Stimulated activated CD8-positive, alpha-beta memory T cell treated with anti-CD3 and anti-CD28 coated beads, Interleukin-12 subunit alpha, Interleukin-12 subunit beta, amount 100 ng/mL, for 24 hours (primary cell): Measurements from ENCODE around the gene SEM1.
A peak's percentile ranks its signal among the peaks of the same experiment; 100 is the strongest.
"Not testable (repeated sequence)": the region's sequence is repeated elsewhere in the genome, so short reads cannot be mapped to it uniquely, and the experiment has no call there.

Experiments used
- DNase-seq: peaks from one replicate; pipeline ENCODE4 v3.0.0-alpha.2; 2020; ENCODE audit errors: extremely low read depth

SEM1 gene

DNA sequence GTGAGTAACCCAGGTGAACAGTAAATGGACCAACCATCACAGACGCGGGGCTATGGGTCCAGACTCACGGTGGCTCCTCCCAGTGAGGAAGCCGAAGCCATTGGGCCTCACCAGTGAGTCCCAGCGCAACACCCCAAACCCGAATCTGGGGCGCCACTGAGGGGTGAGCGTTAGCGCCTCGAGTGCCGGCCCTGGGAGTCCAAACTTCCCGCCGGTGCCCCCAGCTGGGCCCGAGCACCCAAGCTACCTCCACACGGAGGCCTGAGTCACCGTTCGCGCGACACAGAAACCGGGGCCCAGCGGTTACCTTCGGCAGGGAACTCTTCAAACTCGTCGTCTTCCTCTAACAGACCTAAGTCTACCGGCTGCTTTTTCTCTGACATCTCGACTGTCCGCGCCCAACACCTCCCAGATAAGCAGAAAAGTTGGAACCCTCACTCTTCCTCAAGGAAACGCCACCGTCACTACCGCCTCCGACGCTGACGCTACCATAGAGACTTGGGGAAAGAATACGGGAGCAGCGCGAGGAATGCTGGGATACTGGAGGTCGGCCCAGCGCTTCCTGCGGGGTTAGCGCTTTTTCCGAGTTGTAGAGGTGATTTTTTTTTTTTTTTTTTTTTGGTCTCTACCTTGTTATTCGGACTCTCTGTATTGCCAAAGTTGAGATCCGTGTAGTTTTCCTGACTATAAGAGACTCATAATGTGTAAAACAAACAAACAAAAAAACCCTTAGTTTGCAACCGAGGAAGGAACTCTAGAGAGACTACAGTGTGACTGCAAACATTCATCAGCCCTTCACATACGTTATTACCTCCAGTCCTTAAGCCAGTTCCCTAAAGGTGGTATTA lies at the start of gene SEM1:
Gene SEM1, minus strand, starts transcription at position 466 of the 848 bp plus-strand sequence. Its CDS starts 83 bp downstream, at position 383.
- peak; percentile 43 for DNase-seq

DNA sequence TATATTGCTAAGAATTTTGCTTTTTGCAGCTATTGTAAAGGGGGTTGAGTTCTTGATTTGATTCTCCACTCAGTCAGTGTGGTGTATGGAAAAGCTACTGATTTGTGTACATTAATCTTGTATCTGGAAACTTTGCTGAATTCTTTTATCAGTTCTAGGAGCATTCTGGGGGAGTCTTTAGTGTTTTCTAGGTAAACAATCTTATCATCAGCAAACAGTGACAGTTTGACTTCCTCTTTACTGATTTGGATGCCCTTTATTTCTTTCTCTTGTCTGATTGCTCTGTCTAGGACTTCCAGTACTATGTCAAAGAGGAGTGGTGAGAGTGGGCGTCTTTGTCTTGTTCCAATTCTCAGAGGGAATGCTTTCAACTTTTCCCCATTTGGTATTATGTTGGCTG lies 48.2 kb upstream of the SEM1 start:
- DNase-seq = not testable (repeated sequence)

DNA sequence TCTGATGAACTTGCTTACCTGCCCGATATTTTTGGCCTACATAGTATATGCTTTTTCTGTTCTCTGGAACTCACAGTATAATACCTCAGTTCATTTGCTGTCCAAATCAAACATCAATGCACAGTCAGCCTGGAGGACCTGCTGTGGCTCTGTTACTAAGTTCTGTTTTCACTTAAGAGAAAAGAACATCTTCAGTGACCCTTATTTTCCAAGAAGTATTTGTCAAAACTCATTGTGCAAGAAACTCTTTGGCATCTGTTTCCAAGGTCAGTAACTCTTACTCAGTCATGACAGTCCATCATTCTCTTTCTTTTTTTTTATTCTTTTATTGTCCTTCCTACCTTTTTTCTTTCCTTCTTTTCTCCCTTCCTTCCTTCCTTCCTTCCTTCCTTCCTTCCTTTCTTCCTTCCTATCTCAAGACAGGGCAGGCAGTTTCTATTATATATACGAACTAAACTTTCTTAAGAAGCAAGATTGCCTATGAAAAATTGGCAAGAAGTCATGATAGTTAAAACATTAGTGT lies 37.8 kb upstream of the SEM1 start:
- no peak for DNase-seq

DNA sequence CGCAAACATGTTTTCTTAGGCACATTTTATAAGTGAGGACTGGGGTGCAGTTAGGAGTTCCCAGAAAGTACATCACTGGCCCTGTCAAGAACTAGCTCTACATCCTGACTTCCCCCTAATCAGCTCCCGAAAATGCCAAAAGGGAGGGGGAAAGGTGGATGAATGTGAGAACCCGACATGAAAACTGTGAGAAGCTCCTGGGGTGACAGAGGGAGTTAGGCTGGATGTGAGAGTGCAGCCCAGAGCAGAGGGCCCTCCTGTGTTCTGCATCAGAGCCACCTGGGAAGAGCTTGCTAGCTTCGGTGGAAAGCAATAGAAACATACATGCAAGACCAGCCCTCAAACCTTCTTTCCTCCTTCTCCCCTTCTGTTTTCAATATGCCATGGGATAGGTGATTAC lies 30.5 kb upstream of the SEM1 start:
- DNase-seq = no peak

DNA sequence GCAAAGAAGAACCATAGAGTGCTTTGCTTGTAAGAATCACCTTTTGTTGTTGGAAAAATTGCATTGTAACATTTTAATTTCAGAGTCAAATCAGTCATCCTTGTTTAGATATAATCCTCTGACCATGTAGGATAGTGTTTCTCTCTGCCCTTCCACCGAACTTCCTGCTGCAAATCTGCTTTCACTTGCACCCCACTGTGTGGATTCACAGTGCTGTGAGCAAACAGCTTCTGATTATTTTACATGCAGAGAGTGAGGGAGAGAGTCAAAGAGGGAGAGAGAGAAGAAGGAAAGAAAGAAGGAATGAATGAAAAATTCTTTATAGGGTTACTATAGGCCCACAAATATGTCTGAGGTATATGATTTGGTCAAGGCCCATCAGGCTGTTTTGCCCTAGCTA lies 30.0 kb upstream of the SEM1 start:
- DNase-seq = no peak

DNA sequence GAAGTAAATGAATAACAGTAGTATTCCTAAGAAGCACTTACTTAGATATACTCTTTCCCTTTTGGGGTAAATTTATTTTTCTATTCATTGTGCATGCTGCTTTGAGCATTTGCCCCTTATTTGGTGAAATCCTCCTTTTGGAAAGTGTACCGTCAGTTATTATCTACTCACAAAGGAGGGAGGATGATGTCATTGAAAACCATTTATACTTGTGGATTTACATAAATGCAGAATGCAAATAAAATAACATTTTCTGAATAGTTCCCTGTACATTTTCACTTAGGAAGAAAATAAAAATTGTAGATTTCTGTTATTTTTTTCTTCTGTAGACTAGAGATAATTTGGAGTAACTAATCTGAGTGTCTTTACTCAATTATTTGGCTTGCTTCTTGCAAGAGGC lies 29.5 kb upstream of the SEM1 start:
- no peak for DNase-seq

DNA sequence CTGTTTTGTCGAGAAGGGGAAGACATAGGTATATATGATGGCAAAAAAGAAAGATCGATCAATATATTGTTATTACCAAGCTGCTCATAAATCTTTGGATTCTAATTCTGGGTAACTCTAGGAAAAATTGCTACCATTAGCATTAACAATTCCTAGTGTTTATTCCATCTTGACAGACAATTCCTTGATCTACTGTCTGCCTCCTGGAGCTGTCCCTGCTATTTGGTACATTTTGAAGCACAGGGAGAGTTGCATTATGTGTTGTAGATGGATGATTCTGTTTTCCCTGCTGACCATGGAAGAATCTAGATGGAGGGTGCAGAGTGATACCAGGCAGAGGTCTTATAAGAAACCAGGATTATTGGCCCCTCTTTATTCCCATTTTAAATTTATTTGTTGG lies 29.1 kb upstream of the SEM1 start:
- no peak for DNase-seq

DNA sequence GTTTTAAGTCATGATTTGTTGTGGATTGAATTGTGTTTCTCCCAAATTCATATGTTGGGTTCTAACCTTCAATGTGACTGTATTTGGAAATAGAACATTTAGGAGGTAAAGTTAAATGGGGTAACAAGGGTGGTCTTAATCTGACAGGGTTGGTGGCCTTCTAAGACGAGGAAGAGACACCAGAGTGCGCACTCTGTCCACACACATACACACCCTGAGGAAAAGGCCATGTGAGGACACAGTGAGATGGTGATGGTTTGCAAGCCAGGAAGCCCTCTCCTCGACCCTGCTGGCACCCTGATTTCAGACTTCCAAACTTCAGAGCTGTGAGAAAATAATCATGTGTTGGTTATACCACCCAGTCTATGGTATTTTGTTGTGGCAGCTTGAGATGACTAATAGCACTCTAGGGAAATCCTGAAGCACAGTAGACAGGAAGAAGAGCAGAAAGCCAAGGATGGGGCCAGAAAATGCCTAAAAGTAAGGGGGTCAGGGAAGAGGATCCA lies 28.0 kb upstream of the SEM1 start:
- DNase-seq = no peak

DNA sequence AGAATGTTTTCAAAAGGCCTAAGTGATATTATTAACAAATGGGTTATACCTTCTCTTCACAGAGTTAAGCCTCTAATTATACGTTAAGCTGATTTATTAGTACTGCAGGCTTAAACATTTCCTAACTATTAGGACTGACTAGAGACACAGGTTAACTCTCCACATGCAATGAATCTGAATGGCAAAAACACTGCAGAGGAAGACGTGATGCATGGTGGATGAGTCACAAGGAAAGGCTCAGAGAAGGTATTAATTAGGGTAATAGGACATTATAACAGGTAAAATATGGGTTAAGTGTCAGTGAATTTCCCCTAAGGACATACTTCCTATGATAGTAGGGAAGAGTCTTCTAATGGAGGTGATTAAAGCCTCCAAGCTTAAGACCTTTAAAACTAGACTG lies 24.7 kb upstream of the SEM1 start:
- DNase-seq = no peak

DNA sequence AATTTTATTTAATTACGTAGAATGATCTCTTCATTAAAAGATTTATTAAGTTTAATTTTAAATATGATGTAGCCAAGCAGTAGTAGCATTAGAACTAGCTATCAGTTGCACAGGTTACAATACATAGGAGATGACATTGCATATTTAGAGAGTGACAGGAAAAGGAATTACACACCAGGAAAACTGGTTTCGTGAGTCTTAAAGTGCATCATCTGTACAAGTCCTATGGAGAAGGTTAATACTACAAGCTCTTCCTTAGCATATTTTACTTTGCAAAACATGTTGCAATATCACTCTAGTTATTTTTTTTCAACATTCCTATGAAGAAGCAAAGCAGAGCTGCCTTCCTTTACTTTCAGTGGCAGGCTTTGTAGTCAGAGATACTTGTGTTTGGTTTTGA lies 20.2 kb upstream of the SEM1 start:
- no peak for DNase-seq

DNA sequence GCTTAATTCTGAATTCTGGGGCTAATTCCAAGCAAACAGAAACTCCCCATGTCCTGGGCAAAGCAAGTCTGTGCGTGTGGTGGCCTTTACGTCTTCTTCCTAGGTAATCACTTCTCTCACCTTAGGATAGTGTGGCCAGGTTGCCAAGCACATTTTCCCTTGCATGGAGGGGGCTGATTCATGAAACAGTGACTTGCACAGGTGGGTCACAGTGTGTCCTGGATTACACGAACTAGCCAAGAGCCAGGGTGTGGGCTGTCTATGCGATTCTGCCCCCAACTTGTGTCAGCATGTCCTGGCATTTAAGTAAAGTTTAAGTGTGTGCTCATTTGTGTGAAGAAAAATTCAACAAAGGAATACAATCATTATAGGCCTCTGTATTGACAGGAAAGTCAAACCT lies 18.5 kb upstream of the SEM1 start:
- DNase-seq = no peak

DNA sequence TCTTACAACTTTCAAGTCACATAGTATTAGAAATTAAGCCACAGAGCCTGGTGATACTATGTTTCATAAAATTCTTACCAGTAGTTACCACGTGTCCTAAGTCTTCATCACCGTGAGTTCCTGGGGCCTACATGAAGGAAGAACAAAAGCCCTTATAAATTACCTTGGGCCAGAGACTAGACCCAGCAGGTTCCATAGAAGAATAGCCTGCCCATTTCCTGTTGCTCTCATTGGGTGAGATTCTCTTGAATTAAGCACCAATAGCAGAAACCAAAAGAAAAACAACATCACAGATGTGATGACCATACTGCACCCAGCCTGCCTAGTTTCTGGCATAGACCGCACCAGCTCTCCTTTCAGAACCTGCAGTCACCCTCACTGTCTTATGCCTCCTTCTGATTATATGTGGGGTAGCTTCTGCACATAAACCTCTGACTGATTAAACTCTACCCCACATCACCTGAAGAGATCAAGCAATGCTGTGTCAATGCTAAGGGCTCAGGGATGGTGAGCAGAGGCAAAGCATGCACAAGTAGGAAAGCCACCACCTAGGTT lies 18.0 kb upstream of the SEM1 start:
- DNase-seq = no peak

DNA sequence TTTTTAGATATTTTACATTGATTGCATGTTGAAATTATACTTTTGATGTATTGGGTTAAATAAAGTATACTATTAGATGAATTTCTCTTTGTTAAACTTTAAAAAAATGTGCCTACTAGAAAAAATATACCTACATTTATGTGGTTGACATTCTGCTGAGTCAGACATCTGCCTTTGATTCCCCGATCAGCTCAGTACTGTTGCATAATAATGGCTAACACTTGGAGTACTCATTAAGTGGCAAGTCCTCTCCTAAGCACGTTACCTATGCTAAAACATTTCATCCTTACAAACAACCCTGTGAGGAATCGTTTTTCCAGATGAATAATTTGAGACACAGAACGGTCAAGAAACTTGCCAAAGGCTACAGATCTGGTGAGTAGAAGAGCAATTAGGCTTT lies 14.0 kb upstream of the SEM1 start:
- DNase-seq = no peak

DNA sequence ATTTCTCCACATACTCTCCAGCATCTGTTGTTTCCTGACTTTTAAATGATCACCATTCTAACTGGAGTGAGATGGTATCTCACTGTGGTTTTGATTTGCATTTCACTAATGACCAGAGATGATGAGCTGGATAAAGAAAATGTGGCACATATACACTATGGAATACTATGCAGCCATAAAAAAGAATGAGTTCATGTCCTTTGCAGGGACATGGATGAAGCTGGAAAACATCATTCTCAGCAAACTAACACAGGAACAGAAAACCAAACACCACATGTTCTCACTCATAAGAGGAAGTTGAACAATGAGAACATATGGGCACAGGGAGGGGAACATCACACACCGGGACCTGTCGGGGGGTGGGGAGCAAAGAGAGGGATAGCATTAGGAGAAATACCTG lies 13.3 kb upstream of the SEM1 start:
- DNase-seq = not testable (repeated sequence)

DNA sequence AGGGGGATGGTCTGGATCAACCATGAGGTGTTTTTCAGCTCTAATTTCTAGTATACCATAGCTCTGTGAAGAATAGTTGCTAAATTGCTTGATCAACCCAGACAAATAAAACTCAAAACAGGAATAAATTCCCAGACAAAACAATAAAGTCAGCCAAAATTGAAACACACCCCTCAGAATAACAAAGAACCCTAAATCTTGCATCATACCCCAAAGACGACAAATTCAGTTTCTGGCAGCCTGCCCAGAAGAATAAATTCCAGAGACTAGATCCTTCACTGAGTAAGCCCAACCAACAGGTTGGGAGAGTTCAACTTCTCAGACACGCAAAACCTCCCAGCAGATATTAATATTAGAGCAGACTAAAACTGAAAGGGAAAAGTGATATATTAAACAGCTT lies 11.2 kb upstream of the SEM1 start:
- no peak for DNase-seq

DNA sequence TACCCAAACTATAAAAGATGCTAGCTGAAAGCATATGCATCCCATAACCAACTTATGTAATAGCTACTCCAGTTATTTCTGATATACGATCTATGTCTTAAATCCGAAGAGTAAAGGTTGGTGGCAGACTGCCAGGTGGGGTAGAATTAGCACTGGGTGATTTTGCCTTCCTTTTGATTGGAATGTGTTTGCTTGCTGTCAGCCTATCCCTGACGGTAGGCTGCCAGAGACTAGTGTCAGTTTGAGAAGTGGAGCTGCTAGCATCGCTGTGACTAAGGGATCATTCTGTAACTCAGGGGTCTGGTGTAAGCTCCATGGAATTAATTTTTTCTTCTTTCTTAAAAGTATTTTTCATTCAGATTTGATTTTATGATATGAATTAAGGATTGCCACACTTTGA lies 9.5 kb upstream of the SEM1 start:
- DNase-seq = no peak

DNA sequence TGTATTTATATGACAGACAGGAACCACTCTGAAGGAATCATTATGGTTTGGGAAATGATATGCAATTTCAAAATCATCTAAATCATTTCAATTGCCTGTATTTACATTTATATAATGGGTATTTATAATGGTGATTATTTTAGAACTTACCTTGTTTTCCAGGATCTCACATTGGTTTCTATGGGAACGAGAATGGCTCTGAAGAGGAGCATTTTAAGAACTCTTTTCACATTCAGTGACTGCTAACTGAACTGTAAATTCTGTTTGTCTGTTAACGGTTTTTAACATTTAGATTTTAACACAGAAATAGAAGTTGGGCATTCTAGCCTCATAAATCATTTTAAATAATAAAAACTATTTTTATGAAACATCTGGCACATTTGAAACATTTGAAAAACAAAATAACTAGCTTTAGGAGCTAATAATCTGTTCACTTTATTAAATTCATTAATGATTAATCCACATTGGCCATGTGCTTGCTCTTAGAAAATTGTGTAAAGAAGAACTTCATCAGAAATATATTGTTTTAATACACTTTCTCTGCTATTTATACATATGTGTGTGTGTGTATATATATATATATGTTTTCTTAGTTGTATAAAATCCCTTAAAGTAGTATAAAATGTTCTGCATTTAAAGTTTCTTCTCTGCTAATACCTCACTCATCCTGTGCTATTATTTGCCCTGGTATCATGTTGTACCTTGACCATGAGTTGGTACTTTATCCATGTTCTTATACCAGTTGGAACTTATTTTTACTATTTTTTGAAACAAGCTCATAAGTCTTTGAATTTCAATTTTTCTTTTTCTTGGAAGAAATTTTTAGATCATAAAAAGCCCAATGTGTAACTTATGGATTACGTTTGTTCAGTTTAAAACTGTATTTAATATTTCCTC lies 8.7 kb upstream of the SEM1 start:
- DNase-seq = no peak

DNA sequence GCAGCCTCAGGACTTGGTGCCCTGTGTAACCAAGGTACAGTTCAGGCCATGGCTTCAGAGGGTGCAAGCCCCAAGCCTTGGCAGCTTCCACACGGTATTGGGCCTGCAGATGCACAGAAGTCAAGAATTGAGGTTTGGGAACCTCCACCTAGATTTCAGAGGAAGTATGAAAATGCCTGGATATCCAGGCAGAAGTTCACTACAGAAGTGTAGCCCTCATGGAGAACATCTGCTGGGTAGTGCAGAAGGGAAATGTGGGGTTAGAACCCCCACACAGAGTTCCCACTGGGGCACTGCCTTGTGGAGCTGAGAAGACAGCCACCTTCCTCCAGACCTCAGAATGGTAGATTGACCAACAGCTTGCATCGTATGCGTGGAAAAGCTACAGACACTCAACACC lies 3.4 kb upstream of the SEM1 start:
- no peak for DNase-seq

DNA sequence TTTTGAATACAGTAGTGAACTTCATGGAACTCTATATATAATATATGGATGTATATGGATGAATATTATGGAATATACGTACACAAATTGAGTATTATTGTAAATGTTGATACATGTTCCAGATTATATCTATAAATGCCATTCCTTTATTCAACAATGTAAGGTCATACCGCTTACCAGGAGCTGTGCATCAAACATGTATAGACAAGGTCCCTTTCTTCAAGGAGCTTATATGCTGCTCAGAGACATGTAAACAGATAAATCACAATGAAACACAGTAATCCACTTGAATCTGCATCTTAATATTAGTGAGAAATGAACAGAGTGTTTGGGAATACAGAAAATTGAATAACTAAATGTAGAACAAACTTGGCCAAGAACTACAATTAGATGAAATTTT lies 898 bp upstream of the SEM1 start:
- DNase-seq = no peak

DNA sequence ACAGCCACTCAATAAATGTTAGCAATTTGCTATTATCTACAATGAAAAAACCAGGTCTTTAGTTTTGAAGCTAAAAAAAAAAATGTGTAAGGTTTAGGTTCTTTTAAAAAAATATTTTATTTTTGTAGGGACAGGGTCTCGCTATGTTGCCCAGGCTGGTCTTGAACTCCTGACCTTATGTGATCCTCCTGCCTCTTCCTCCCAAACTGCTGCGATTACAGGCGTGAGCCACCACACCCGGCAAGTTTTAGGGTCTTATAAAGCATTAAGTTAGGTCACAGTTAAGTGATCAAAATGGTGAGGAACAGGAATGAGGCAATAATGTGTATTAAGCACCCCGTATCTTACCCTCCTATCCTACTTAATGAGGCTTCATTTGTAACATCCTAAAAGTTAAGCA lies 774 bp downstream of the SEM1 start:
- no peak for DNase-seq

DNA sequence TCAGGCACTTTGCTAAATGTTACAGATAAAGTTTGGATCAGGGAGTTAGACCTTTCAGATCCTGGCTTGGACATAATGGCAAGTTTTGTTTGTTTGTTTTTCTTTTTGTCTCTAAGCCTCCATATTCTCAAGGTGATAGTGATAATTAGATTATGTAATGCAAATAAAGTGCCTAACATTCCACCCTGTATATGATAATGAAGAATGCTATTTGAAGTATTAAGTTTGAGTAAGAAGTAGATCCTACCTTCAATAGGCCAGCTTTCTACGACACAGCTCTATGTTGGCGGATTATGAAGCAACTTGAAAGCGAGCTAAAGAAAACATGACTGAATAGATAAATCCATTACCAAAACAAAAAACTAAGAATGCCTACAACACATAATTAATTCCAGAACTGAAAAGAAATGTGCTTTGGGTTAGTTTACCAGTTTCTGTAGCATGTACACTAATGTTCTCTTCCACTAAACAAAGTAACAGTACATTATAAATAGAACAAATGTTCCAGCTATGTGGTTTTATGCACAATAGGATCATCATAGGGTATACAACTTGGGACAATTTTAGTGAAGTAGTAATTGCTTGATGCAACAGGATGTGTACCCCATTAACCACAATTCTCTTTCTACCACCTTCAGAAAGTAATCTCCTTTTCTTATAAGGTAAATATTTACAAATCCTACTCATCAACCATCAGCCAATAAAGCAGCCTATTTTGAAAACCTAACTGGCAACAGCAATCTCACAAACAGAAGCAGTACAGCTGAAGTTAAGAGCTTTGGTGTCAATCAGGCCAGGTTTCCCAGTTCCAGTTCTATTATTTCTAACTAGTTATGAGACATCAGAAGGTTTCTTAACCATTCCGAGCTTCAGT lies 1.5 kb downstream of the SEM1 start:
- DNase-seq = no peak
